ENCODE measurements around the gene RIIAD1. TPM values are rescaled to one million over a fixed set of nuclear protein-coding genes. Genes with fewer than 3 reads are reported as not detected.

Gene RIIAD1
- total RNA-seq, 1 experiment from 2014 or later: 0.12 TPM

DNA sequence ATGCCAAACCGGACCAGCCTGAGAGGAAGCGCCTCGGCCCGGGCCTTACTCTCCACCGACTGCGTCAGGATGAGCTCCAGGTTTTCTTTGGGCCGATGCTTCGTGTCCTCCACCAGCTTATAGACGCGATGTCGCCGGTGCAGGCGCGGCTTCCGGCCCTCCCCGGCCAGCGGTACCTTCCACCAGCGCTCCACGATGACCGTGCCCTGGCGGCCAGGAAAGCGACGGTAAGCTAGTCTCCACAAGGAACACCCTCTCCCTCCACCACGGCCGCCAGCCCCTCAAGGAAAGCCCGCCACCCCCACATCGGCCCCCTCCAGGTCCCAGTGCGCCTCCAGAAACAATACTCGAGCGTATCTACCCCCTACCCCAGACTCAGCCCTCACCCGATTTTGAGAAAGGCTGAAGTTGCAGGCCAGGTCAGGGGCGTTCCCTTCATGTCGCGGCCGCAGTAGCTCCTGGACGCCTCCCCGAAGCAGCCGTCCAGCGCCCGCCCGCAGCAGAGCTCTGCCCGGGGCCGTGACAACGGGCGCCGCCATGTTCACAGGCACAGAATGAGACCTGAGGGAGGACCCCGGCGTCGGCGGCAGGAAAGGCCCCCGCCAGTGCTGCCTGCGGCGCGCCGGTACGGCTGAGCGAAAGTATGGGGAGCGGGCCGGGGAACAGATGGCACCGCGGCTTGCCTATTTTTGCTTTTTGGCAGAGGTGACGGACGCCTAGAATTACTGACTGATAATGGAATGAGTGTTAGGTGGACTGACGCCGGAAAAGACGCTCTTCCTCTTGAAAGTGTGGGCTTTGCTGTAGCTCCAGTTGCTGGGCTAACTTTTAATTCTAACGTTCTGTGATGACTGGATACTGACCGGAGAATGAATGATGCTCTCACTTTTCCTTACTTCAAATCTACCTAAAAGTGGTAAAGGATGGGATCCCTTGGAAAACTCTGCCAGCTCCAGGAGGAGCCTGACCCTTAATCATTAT is 41.9 kb downstream of the RIIAD1 start, which contains the start of gene MRPL9:
TSS of gene MRPL9 (minus strand) at position 556 of the 981 bp plus-strand sequence. CDS start at position 539, 17 bp downstream.
- peak within 1 kb of the TSS; percentile 83 for H3K9ac ChIP-seq (ENCODE audit: low read length)
- peak within 1 kb of the TSS; percentile 86 to 90 for H3K4me3 ChIP-seq (replicated peaks in 1 of 2; ENCODE audit: low read depth in 1 of 2, low read length in 2 of 2)
- no peaks in the 10 kb centered on the region for H3K9me2 ChIP-seq (ENCODE audit: insufficient read depth)
- peaks cover 10 to 24% of the 10 kb centered on the region in 2 experiments; a peak in 3 of 4 replicates for H3K4me1 ChIP-seq (ENCODE audit: control insufficient read depth in 1 of 2, insufficient read depth in 2 of 2, low read length in 2 of 2)
- peak within 1 kb of the TSS; percentile 82 for H3K4me2 ChIP-seq (ENCODE audit: low read length)
- no peaks in the 10 kb centered on the region for H3K9me3 ChIP-seq (ENCODE audit: control insufficient read depth in 1 of 2, insufficient read depth in 1 of 2, low read depth in 1 of 2, low read length in 2 of 2)
- ChIA-PET RAD21 (ENCODE audit: low non-redundant PET in 1 of 2, low total read pairs in 2 of 2, uncharacterized antibody in 2 of 2, unreplicated experiment in 2 of 2) (interaction anchor here in 1 of 2 experiments (1.5 kb wide), 1 partner anchor 73 kb away, joined by 3 read pairs; no protein-coding TSS in a partner anchor), POLR2A (interaction anchor here (0.9 to 1.7 kb wide), 2 partner anchors 10 to 482 kb away, joined by 4 read pairs; no protein-coding TSS in a partner anchor), CTCF (interaction anchor here (1.9 kb wide), 1 partner anchor 238 kb away, joined by 6 read pairs; no protein-coding TSS in a partner anchor)
- H2AFZ ChIP-seq (ENCODE audit: low read depth, low read length, poor library complexity, severe bottlenecking): no peak within 1 kb of the TSS
- ATAC-seq (peak; percentile 99), DNase-seq (ENCODE audit: low read depth, low spot score) (peak; percentile 33)
- peaks cover 4 to 26% of the 10 kb centered on the region in 2 experiments for H3K36me3 ChIP-seq (ENCODE audit: control insufficient read depth in 1 of 2, insufficient read depth in 2 of 2, low read length in 2 of 2)
- BruUV-seq (replicated peaks): TSS peak; percentile 97
- intact Hi-C loops (cut with micrococcal nuclease): no loop called here
- H3K27ac ChIP-seq (ENCODE audit: low read depth, low read length): peak within 1 kb of the TSS; percentile 77
- H3K27me3 ChIP-seq (ENCODE audit: insufficient read depth, low read length): no peaks in the 10 kb centered on the region
- H3K79me2 ChIP-seq (ENCODE audit: insufficient read depth, low read length): peaks cover 15% of the 10 kb centered on the region
- no peaks in the 10 kb centered on the region for H4K20me1 ChIP-seq (ENCODE audit: insufficient read depth)
- TF ChIP-seq EZH2phosphoT487 (IDR thresholded peaks at IDR 0.05; ENCODE audit: borderline replicate concordance) (no peak), YY1 (IDR thresholded peaks at IDR 0.05; ENCODE audit: extremely low read depth, insufficient replicate concordance, low read depth, low read length) (peak; percentile 97), ELF1 (IDR thresholded peaks at IDR 0.05; ENCODE audit: borderline replicate concordance, low read depth) (no peak; the same call in 1 of the 2 replicates), ZFX (IDR thresholded peaks at IDR 0.05) (peak; percentile 63), MAX (IDR thresholded peaks at IDR 0.05) (peak; percentile 65), FOSL1 (IDR thresholded peaks at IDR 0.05; ENCODE audit: low read depth) (no peak), EZH2 (IDR thresholded peaks at IDR 0.05) (no peak), JUND (IDR thresholded peaks at IDR 0.05) (no peak), TCF7L2 (IDR thresholded peaks at IDR 0.05; ENCODE audit: borderline replicate concordance, extremely low read depth, insufficient read depth, insufficient read length) (peak; percentile 38), EGR1 (IDR thresholded peaks at IDR 0.05; ENCODE audit: low read depth) (no peak), POLR2AphosphoS5 (IDR thresholded peaks at IDR 0.05; ENCODE audit: low read depth, low read length) (peak; percentile 84), SP1 (IDR thresholded peaks at IDR 0.05; ENCODE audit: low read depth) (no peak; the same call in 1 of the 2 replicates), RAD21 (IDR thresholded peaks at IDR 0.05; ENCODE audit: low read depth) (no peak; the same call in 1 of the 2 replicates), ZBTB33 (IDR thresholded peaks at IDR 0.05; ENCODE audit: extremely low read depth, insufficient replicate concordance, low read length) (peak; percentile 45), SRF (IDR thresholded peaks at IDR 0.05; ENCODE audit: low read depth) (peak; percentile 92), SIN3A (IDR thresholded peaks at IDR 0.05; ENCODE audit: low read depth) (peak; percentile 70), ZNF274 (IDR thresholded peaks at IDR 0.05; ENCODE audit: low read depth, low read length) (no peak), CBX3 (IDR thresholded peaks at IDR 0.05; ENCODE audit: low read depth) (no peak), POLR2A (IDR thresholded peaks at IDR 0.05; ENCODE audit: borderline replicate concordance, extremely low read depth, insufficient read depth, insufficient read length) (peak; percentile 42), CEBPB (IDR thresholded peaks at IDR 0.05; ENCODE audit: low read depth) (no peak), CTCF (IDR thresholded peaks at IDR 0.05 in 2 of 3, conservative IDR thresholded peaks at IDR 0.05 in 1 of 3; ENCODE audit: borderline replicate concordance in 1 of 3, insufficient read depth in 1 of 3, low read depth in 2 of 3, low read length in 2 of 3) (no peak)
